GM18858 (cell line): ENCODE measurements around the gene STK39.
"Not testable (repeated sequence)": the region's sequence is repeated elsewhere in the genome, so short reads cannot be mapped to it uniquely, and the experiment has no call there.

Experiments
- ATAC-seq: cut with Tn5 transposase; IDR thresholded peaks from one replicate; pipeline ENCODE4 v1.9.1; 2021; ENCODE audit not compliant: unreplicated experiment

STK39 gene

GRCh38 chr2:168247341-168248261 lies at the start of gene STK39:
Gene STK39, minus strand, starts transcription at chr2:168247595. Its CDS starts 160 bp downstream, at chr2:168247435.
- ATAC-seq, result peak; percentile 61

GRCh38 chr2:168295051-168295450 lies 47.7 kb upstream of the STK39 start:
- ATAC-seq, result no peak

DNA sequence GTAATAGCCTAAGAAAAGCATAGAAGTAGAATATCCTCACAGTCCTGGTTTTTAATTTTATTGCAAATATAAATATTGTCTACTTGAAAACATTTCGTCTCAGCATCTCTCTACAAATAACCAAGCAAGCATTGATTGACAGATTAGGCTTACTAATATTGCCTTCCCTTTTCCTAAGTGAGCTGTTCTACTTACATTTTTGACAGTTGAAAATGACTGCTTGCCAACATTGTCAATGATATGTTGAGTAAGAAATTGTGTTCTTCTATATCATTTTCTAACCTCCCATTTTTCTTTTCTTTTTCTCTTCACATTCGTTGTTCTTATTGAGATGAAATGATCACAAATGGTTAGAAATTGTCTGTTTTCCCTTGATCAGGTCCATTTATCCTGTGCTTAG lies 47.0 kb upstream of the STK39 start:
- ATAC-seq, result no peak

- no peak for ATAC-seq
Observed at GRCh38 chr2:168293766-168294165, 46.4 kb upstream of the STK39 start.

DNA sequence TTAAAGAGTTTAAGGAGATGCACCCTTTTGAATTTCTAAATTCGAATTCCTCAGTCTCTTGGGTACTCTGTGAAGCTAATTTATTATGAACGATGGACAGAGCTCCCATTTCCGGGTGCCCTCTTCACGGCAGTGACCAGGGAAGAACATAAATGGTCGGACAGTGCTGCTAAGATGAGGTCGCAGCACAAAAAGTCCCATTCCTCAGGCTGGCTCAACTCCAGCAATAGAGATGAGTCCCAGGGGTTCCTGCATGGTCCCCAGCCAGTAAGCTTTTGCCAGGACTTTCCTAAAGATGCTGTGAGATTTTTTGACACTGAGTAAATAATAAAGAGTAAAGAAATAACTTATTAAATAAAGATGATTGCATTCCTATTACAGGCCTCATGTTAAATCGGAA lies 43.0 kb upstream of the STK39 start:
- ATAC-seq, result no peak

DNA sequence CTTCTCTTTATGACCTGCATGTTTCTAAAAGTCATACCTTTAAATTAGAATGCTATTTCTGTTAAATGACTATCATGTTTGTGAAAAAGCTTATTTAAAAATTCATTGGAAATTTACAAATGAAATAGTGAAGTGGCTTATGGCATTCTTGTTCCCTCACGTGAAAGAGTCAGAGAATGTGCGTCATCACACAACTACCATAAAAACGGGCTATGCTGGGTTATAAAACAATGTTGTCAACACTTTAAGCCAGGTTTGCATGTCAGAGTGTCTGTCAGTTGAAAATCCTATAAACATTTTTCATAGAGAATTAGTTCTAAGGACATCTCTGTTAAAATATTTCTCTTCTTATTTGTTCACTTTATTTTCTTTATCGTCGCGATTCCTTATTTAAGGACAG lies 42.5 kb upstream of the STK39 start:
- ATAC-seq, result no peak

DNA sequence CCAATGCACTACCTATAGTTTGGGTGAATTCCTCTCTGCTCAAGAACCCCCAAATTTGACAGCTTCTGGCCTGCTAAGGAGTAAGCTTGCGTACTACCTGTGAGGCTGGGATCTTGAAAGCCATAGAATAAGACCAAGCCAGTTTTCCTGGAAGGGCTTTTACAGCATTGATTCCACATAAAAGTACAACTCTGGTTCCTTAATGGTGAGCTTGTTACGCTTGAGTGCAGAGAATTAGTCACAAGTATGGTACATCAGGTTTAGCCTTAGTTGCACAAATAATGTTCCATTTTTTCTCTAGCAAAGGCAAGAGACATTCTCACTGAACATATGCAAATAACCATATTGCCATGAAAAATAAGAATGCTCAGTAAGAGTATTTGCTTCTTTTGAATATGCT lies 39.1 kb upstream of the STK39 start:
- ATAC-seq, result no peak

- ATAC-seq, result no peak
Observed at GRCh38 chr2:168278424-168278888, 31.1 kb upstream of the STK39 start.

GRCh38 chr2:168277276-168277675 lies 29.9 kb upstream of the STK39 start:
- no peak for ATAC-seq

GRCh38 chr2:168272225-168272624 lies 24.8 kb upstream of the STK39 start:
- ATAC-seq, result no peak

- ATAC-seq, result not testable (repeated sequence)
Observed at GRCh38 chr2:168262926-168263325, 15.5 kb upstream of the STK39 start.

- no peak for ATAC-seq
Observed at GRCh38 chr2:168256448-168256847, 9.1 kb upstream of the STK39 start.

DNA sequence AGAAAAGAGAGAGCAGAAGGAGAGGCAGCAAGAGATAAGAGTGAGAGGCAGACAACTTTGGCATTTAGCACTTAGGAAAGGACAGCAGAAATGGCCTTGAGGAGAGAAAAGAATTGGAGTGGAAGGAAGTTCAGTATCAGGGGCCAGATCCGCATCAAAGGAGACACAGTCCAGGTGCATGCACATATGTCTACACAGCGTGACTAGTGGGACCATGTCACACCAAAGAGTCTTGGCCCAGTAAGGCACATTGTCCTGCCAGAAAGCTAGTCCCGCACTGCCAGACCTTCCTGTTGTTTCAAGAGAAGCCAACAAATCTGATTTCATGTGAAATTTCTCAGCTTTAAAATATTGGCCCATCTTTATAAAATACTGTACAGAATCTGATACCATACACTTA lies 8.5 kb upstream of the STK39 start:
- ATAC-seq, result no peak

GRCh38 chr2:168255103-168255502 lies 7.7 kb upstream of the STK39 start:
- ATAC-seq, result no peak

DNA sequence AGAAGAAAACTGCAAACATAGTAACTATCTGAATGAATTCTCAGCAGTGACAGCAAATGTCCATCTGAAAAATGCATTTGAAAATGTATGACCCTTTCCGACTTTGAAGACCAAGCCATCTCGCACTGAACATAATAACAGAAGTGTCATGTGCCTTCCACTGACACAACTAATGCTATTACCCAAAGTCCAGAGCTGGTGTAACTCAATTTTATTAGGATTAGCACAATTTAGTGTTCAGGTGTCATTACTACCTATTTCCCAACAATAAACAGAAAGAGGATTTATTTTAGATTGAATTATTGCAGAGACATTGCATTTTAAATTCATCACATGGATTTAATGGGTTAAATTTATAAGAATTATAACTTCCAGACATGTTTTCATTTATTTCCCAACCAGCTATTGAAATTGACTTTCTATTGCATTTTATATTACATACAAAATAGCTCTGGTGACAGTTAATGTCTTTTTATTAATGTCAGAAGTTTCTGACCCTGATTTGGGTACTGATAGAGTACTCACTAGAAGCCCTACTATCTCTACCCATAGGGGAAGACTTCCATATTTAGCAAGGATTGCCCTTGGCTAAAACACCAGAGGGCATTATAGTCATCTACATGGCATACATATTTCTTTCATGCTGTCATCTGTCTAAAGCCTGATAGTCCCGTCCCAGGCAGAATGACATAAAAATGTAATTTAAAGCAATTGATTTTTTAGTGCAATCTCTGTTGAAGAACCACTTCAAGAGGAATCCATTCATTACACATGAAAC lies 7.0 kb upstream of the STK39 start:
- ATAC-seq, result no peak

DNA sequence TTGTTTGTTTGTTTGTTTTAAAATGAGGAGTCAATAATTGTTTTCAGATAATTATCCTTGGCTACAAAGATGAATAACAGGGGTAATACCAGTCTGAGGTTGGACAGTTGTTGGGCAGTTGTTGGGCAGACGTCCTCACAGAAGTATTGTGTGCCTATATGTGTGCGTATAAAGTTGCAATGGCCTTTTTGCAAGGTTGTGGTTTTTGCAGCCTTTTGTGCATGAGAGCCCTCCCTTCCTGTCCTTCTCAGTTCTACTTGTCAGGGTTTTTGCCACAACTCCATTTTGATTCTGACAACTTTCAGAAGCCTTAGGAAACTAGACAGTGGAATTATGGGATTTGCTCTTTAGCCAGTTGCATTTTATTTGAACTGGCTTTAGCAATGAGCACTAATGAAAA lies 6.0 kb upstream of the STK39 start:
- ATAC-seq, result no peak

GRCh38 chr2:168252976-168253375 lies 5.6 kb upstream of the STK39 start:
- no peak for ATAC-seq

DNA sequence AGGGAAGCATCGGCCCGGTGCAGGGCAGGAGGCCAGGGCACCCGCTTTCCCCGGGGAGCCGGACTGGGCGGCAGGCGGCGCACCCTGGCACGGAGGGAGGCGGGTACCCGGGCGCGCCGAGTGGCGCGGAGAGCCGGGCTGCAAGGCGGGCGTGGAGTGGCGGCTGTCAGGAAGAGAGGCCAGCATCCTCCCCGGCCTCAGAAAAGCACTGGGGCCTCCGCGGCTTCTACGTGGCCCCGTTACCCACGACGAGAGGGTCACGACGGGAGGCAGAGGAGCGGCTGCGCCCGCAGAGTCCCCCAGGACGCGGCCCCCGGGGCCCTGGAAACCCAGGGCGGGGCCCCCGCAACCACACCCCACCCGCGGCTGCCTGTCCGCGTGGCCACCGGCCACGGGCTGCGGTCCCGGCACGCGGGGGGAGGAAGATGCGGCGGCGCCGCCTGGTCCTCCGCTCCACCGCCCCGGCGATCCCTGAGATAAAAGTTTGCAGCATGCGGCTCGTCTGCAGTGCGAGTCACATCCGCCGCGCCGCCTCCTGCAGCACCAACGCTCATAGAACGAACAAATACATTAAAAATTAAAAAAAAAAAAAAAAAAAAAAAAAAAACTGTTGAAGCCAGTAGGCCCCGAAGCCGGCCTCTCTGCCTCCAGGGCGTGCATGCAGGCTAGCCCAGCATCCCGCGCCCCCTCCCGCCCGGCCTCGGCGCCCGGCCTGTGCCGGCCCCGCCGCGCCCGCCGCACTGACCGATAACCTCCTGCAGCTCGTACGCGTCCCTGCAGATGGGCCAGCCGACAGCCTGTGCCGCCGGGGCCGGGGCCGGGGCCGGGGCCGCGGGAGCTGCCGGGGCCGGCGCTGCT lies 683 bp downstream of the STK39 start:
- peak; percentile 50 for ATAC-seq

GRCh38 chr2:168246072-168246482 lies 1.3 kb downstream of the STK39 start:
- ATAC-seq, result no peak

- no peak for ATAC-seq
Observed at GRCh38 chr2:168245074-168245825, 2.1 kb downstream of the STK39 start.
